ENCODE data around the gene HDAC9. TPM values are rescaled to one million over a fixed set of nuclear protein-coding genes. Genes with fewer than 3 reads are reported as not detected.

HDAC9 gene
- total RNA-seq, 3 donors from 2014 or later (not counting 1 experiment from before 2014, with no cell fraction given): 19.1 to 41.1 (median 24.1) TPM

- Histone ChIP-seq H3K4me3 (ENCODE audit: low read length) (no peak overlapping the region), H3K9me3 (ENCODE audit: control insufficient read depth, insufficient read depth, low read length) (no peaks in the 10 kb centered on the region), H3K36me3 (ENCODE audit: control insufficient read depth, insufficient read depth, low read length) (peaks cover 4% of the 10 kb centered on the region), H3K27me3 (ENCODE audit: control insufficient read depth, insufficient read depth, low read length) (no peaks in the 10 kb centered on the region), H3K27ac (ENCODE audit: low read length) (no peak overlapping the region), H3K4me1 (ENCODE audit: control insufficient read depth, insufficient read depth, low read length) (no peaks in the 10 kb centered on the region)
- WGBS (ENCODE audit: insufficient coverage): 89% methylated on average over 2 of the region's 3 CpGs
- TF ChIP-seq CTCF (IDR thresholded peaks at IDR 0.05): no peak
- ATAC-seq (no peak), DNase-seq (no peak)
- H3K9me3 Mint-ChIP-seq: no peaks in the 10 kb centered on the region
- H3K4me1 Mint-ChIP-seq: no peaks in the 10 kb centered on the region
- intact Hi-C loops (cut with micrococcal nuclease): no loop called here
- no peak overlapping the region for H3K27ac Mint-ChIP-seq
- peaks cover 9% of the 10 kb centered on the region for H3K36me3 Mint-ChIP-seq
- H3K4me3 Mint-ChIP-seq: no peak overlapping the region
- H3K27me3 Mint-ChIP-seq (ENCODE audit: low read depth in 2 of 2): no peaks in the 10 kb centered on the region
Observed at GRCh38 chr7:18644981-18645380, 149.4 kb downstream of the HDAC9 start.

- H3K4me3 Mint-ChIP-seq: no peak overlapping the region
- 80% methylated on average over 5 of the region's 5 CpGs for WGBS (ENCODE audit: insufficient coverage)
- no peaks in the 10 kb centered on the region for H3K27me3 ChIP-seq (ENCODE audit: control insufficient read depth, insufficient read depth, low read length)
- no peak overlapping the region for H3K27ac ChIP-seq (ENCODE audit: low read length)
- TF ChIP-seq CTCF (IDR thresholded peaks at IDR 0.05): no peak
- H3K27me3 Mint-ChIP-seq (ENCODE audit: low read depth in 2 of 2): no peaks in the 10 kb centered on the region
- no peaks in the 10 kb centered on the region for H3K4me1 Mint-ChIP-seq
- no peaks in the 10 kb centered on the region for H3K9me3 ChIP-seq (ENCODE audit: control insufficient read depth, insufficient read depth, low read length)
- no peak for DNase-seq
- no peak overlapping the region for H3K4me3 ChIP-seq (ENCODE audit: low read length)
- peaks cover 4% of the 10 kb centered on the region for H3K36me3 ChIP-seq (ENCODE audit: control insufficient read depth, insufficient read depth, low read length)
- H3K9me3 Mint-ChIP-seq: no peaks in the 10 kb centered on the region
- no peak overlapping the region for H3K27ac Mint-ChIP-seq
- ATAC-seq: no peak
- peaks cover 9% of the 10 kb centered on the region for H3K36me3 Mint-ChIP-seq
- H3K4me1 ChIP-seq (ENCODE audit: control insufficient read depth, insufficient read depth, low read length): no peaks in the 10 kb centered on the region
- intact Hi-C loops (cut with micrococcal nuclease): no loop called here
Observed at GRCh38 chr7:18647582-18647981, 152.0 kb downstream of the HDAC9 start.

GRCh38 chr7:18648849-18649758 is 153.6 kb downstream of the HDAC9 start:
- Histone ChIP-seq H3K4me1 (ENCODE audit: control insufficient read depth, insufficient read depth, low read length) (no peaks in the 10 kb centered on the region), H3K9me3 (ENCODE audit: control insufficient read depth, insufficient read depth, low read length) (no peaks in the 10 kb centered on the region), H3K27me3 (ENCODE audit: control insufficient read depth, insufficient read depth, low read length) (no peaks in the 10 kb centered on the region), H3K27ac (ENCODE audit: low read length) (no peak overlapping the region), H3K36me3 (ENCODE audit: control insufficient read depth, insufficient read depth, low read length) (peaks cover 4% of the 10 kb centered on the region), H3K4me3 (ENCODE audit: low read length) (no peak overlapping the region)
- no peak for TF ChIP-seq CTCF (IDR thresholded peaks at IDR 0.05)
- H3K27ac Mint-ChIP-seq: no peak overlapping the region
- ATAC-seq (no peak), DNase-seq (no peak)
- H3K9me3 Mint-ChIP-seq: no peaks in the 10 kb centered on the region
- WGBS (ENCODE audit: insufficient coverage): 84% methylated on average over 9 of the region's 9 CpGs
- H3K36me3 Mint-ChIP-seq: peaks cover 9% of the 10 kb centered on the region
- H3K27me3 Mint-ChIP-seq (ENCODE audit: low read depth in 2 of 2): no peaks in the 10 kb centered on the region
- no peak overlapping the region for H3K4me3 Mint-ChIP-seq
- no peaks in the 10 kb centered on the region for H3K4me1 Mint-ChIP-seq
- intact Hi-C loops (cut with micrococcal nuclease): no loop called here

Measured in natural killer cell (primary cell).